ENCODE data around the gene CDK4.

GRCh38 chr12:57719777-57720605, 32.1 kb downstream of the CDK4 start:
- TF ChIP-seq CTCF (IDR thresholded peaks at IDR 0.05; ENCODE audit: low read depth, low read length, missing input control) (no peak), REST (IDR thresholded peaks at IDR 0.05) (no peak)
